Activated B cell treated with CpG ODN at 0.5 μM for 24 hours (primary cell): Measurements from ENCODE around the gene MYO9B. TPM values are rescaled to one million over a fixed set of nuclear protein-coding genes. Genes with fewer than 3 reads are reported as not detected.

Experiments used
- ATAC-seq: fragments of 200-7000 bp; cut with Tn5 transposase; one replicate; pipeline ENCODE4 v1.10.0; 2021; ENCODE audit warnings: low read depth, mild to moderate bottlenecking, moderate library complexity
- CTCF ChIA-PET: fragments of 350-600 bp; sonication (Branson Sonifier 250); formaldehyde crosslinking; loops from one replicate; lab custom pipeline; 2021; ENCODE audit warnings: antibody characterized with exemption; lab: Charles Lee
- POLR2A ChIA-PET: fragments of 350-600 bp; sonication (Branson Sonifier 250); formaldehyde crosslinking; loops from one replicate; lab custom pipeline; 2021; ENCODE audit warnings: antibody characterized with exemption; lab: Charles Lee
- DNase-seq: peaks from one replicate; pipeline ENCODE4 v3.0.0; 2022
- H3K27ac Mint-ChIP-seq: one replicate; pipeline ENCODE4 v1.8.0; 2020; ENCODE audit warnings: mixed read lengths
- H3K27me3 Mint-ChIP-seq: one replicate; pipeline ENCODE4 v1.8.0; 2021; ENCODE audit warnings: mixed read lengths
- H3K36me3 Mint-ChIP-seq: one replicate; pipeline ENCODE4 v1.8.0; 2021; ENCODE audit warnings: low read depth, mixed read lengths
- H3K4me1 Mint-ChIP-seq: one replicate; pipeline ENCODE4 v1.8.0; 2021; ENCODE audit warnings: mixed read lengths
- H3K4me3 Mint-ChIP-seq: one replicate; pipeline ENCODE4 v1.8.0; 2020; ENCODE audit warnings: mild to moderate bottlenecking, mixed read lengths
- H3K9me3 Mint-ChIP-seq: one replicate; pipeline ENCODE4 v1.8.0; 2020; ENCODE audit warnings: mixed read lengths
- intact Hi-C: fragments of 100-400 bp; cut with micrococcal nuclease; formaldehyde crosslinking; loops from one replicate; pipeline ENCODE4 v1.15.1; 2024
- total RNA-seq: library from RNA; stranded (reverse); gene quantifications from 2 replicates; pipeline ENCODE4 v1.2.3, GENCODE V29; 2022
- TF ChIP-seq, protein P1 (sequence below): fragments of 200-600 bp; IDR thresholded peaks from one replicate; pipeline ENCODE4 v1.8.0; 2022; ENCODE audit warnings: antibody characterized with exemption, mild to moderate bottlenecking

Gene MYO9B
- total RNA-seq, 1 donor from 2014 or later = 239 TPM

- POLR2A ChIA-PET = no interaction called here
These were observed 33.6 kb upstream of the MYO9B start for GRCh38 chr19:17041976-17042375.

GRCh38 chr19:17043744-17044143, 31.8 kb upstream of the MYO9B start:
- no peak overlapping the region for H3K4me3 Mint-ChIP-seq
- no peaks in the 10 kb centered on the region for H3K4me1 Mint-ChIP-seq
- TF ChIP-seq, protein P1, sequence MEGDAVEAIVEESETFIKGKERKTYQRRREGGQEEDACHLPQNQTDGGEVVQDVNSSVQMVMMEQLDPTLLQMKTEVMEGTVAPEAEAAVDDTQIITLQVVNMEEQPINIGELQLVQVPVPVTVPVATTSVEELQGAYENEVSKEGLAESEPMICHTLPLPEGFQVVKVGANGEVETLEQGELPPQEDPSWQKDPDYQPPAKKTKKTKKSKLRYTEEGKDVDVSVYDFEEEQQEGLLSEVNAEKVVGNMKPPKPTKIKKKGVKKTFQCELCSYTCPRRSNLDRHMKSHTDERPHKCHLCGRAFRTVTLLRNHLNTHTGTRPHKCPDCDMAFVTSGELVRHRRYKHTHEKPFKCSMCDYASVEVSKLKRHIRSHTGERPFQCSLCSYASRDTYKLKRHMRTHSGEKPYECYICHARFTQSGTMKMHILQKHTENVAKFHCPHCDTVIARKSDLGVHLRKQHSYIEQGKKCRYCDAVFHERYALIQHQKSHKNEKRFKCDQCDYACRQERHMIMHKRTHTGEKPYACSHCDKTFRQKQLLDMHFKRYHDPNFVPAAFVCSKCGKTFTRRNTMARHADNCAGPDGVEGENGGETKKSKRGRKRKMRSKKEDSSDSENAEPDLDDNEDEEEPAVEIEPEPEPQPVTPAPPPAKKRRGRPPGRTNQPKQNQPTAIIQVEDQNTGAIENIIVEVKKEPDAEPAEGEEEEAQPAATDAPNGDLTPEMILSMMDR = no peak
- CTCF ChIA-PET = no interaction called here
- DNase-seq = no peak
- POLR2A ChIA-PET = no interaction called here
- H3K27me3 Mint-ChIP-seq = peaks cover 3% of the 10 kb centered on the region
- peaks cover 13% of the 10 kb centered on the region for H3K36me3 Mint-ChIP-seq
- no peaks in the 10 kb centered on the region for H3K9me3 Mint-ChIP-seq
- intact Hi-C loops = no loop called here
- no peak for ATAC-seq
- no peak overlapping the region for H3K27ac Mint-ChIP-seq

More at GRCh38 chr19:17041976-17042375, 33.6 kb upstream of the MYO9B start:
- H3K4me3 Mint-ChIP-seq = no peak overlapping the region
- intact Hi-C loops = no loop called here
- H3K27me3 Mint-ChIP-seq = peaks cover 3% of the 10 kb centered on the region
- H3K4me1 Mint-ChIP-seq = no peaks in the 10 kb centered on the region
- H3K36me3 Mint-ChIP-seq = no peaks in the 10 kb centered on the region
- TF ChIP-seq, protein P1 = no peak
- no peak for ATAC-seq
- no peak for DNase-seq
- H3K27ac Mint-ChIP-seq = no peak overlapping the region
- no peaks in the 10 kb centered on the region for H3K9me3 Mint-ChIP-seq
- CTCF ChIA-PET = no interaction called here

DNA sequence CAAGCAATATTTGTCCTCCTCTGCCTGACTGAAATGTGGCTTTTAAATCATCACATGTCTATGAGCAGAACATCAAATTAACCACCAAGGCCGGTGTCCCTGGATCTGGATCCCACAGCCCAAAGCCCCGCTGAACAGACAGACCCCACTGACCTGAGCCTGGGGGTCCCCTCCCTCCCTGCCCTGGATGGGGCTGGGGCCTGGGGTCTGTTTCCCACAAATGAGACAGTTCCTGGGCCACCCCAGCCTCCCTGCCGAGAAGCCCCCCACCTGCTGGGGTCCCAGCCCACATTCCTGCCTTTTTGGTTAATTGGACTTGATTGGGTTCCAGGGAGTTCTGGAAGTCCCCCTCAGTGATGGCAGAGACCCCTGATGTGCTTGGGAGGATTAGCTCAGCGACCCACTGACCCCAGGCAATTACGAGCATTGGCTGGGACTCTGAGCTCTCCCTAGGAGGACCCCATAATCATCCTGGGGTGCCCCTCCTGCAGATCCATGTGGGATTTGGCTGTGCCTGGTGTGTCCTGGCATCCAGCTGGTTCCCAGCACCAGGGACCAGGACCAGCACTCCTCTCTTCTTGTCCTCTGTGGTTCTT, 29.6 kb upstream of the MYO9B start:
- H3K4me1 Mint-ChIP-seq = no peaks in the 10 kb centered on the region
- ChIA-PET POLR2A (no interaction called here), CTCF (no interaction called here)
- ATAC-seq (no peak), DNase-seq (no peak)
- no peak overlapping the region for H3K4me3 Mint-ChIP-seq
- H3K36me3 Mint-ChIP-seq = peaks cover 28% of the 10 kb centered on the region
- H3K9me3 Mint-ChIP-seq = no peaks in the 10 kb centered on the region
- TF ChIP-seq, protein P1 = no peak
- peaks cover 2% of the 10 kb centered on the region for H3K27me3 Mint-ChIP-seq
- intact Hi-C loops = no loop called here
- no peak overlapping the region for H3K27ac Mint-ChIP-seq

GRCh38 chr19:17048885-17049453, 26.6 kb upstream of the MYO9B start:
- Mint-ChIP-seq H3K9me3 (no peaks in the 10 kb centered on the region), H3K4me3 (no peak overlapping the region), H3K36me3 (peaks cover 46% of the 10 kb centered on the region), H3K27me3 (no peaks in the 10 kb centered on the region), H3K27ac (no peak overlapping the region), H3K4me1 (no peaks in the 10 kb centered on the region)
- POLR2A ChIA-PET = no interaction called here
- TF ChIP-seq, protein P1 = no peak
- DNase-seq (no peak), ATAC-seq (no peak)
- CTCF ChIA-PET = no interaction called here
- intact Hi-C loops = no loop called here

DNA sequence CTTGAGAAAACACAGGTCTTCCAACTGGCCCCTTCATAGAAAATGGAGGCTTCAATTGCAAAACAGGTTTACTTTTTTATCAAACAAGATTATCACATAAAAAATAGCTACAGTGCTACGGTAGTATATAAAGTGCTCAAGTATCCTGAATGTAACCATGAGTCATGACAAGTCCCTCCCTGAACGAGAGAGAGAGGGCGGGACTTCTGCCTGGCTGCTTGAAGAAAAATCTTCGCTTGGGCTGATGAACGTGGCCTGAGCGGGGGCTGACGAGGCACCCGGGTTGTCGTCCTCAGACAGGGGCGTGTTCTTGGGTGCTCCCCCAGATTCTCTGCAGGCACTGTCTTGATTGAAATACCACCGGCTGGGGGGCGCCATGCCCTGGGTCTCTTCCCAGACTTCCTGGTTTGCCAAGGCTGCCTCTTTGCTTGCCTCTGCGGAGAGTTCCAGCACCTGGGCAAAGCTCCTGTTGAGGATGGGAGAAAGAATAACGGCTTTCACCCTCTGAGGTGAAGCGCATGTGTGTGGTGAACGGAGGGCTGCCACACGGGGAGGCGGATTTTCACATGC, 25.8 kb upstream of the MYO9B start:
- Mint-ChIP-seq H3K27ac (no peak overlapping the region), H3K27me3 (no peaks in the 10 kb centered on the region), H3K9me3 (no peaks in the 10 kb centered on the region), H3K4me1 (no peaks in the 10 kb centered on the region), H3K4me3 (no peak overlapping the region), H3K36me3 (peaks cover 54% of the 10 kb centered on the region)
- intact Hi-C loops = no loop called here
- ChIA-PET POLR2A (interaction anchor here (0.5 kb wide), 1 partner anchor 898 kb away, joined by 5 read pairs; no protein-coding TSS in a partner anchor), CTCF (no interaction called here)
- TF ChIP-seq, protein P1 = no peak
- ATAC-seq (no peak), DNase-seq (no peak)
